GM19193 (cell line): Measurements from ENCODE around the gene RPL36.

Experiments
- POLR2A ChIP-seq: IDR thresholded peaks from 4 replicates; pipeline ENCODE4 v1.6.1; 2011; ENCODE audit not compliant: insufficient read depth, insufficient read length; ENCODE audit errors: extremely low read depth

RPL36 gene

DNA sequence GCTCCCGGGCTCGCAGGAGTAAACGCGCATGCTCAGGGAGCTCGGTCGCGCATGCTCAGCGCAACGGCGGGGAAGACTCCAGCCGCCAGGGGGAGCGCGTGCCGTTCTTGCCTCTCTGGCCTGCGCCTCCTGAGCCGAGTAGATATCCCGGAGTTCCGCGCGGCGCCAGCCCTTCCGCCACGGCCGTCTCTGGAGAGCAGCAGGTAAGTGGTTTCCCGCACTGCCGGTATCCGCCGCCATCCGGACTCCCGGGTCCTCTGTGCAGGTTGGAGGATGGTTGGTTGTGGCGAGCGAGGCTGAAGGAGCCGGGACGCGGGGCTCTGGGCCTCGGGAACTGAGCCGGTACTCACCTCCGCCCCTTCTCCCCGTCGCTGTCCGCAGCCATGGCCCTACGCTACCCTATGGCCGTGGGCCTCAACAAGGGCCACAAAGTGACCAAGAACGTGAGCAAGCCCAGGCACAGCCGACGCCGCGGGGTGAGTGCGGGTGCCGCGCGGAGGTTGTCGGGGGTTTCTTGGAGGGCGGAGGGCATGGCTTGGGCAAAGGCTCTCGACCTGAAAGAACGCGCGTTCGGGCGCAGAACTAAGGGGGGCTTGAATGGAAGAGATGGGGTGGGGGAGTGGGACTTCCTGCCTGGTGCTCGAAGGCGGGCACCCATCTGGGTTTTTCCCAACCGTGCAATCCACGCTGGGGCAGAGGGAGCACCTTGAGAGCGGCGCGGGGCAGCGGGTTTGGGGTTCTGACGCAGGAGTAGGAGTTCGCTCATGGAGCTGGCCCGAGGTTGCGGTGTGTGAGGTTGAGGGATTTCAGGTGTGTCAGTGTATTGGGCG is at the start of gene RPL36:
Gene RPL36, plus strand, starts transcription at position 171 of the 830 bp plus-strand sequence. Its CDS starts 213 bp downstream, at position 384.
- peak; percentile 99 for TF ChIP-seq POLR2A

DNA sequence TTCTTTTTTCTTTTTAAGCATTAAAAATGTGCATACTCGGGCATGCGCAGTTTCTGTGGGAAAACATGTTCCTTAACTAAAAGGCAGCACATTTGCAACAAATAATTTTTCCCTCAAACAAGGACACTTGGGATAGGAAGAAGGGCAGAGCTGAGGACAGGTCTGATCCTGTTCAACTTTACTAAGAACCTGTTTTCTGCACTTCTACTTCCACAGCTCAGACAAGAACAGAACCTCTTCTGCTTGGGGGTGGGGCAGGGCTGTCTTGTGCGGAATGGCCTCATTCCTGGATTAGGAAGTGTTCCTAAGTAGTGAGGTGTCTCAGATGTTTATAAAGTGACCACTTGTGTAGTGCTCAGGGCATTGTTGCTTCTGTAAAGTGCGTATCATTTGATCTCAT is 48.9 kb upstream of the RPL36 start:
- TF ChIP-seq POLR2A: no peak

DNA sequence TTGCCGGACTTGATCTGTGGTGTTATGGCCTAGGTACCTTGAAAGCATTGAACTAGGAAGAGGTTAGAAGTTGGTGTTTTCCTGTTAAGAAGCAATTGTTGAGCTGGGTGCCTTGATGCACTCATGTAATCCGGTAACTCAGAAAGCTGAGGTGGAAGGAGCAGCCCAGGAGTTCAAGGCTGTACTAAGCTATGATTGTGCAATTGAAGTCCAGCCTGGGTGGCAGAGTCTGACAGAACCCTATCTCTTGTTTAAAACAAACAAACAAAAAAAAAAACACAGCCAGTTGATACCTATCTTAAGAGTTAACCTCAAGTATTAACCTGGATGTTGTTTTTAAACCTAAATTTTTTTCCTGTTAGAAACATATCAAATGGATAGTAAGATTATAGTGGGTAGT is 47.9 kb upstream of the RPL36 start:
- TF ChIP-seq POLR2A: no peak

DNA sequence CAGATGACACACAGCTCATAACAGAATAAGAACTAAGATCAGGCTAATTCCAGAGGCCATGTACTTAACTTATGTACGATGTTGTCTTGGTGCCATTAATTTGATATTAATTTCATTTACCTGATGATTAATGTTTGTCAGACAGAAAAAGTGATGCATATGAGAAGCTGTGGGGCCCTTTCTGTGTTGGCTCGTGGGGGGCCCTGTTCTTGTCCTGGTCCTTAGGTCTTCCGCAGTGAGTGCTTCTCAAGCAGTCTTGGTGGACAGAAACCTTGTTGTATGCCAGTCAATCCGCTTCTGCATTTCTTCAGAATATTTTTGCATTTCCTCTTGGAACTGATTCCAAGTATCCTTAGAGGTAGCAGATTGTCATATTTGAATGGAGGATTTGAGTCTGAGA is 47.0 kb upstream of the RPL36 start:
- no peak for TF ChIP-seq POLR2A

DNA sequence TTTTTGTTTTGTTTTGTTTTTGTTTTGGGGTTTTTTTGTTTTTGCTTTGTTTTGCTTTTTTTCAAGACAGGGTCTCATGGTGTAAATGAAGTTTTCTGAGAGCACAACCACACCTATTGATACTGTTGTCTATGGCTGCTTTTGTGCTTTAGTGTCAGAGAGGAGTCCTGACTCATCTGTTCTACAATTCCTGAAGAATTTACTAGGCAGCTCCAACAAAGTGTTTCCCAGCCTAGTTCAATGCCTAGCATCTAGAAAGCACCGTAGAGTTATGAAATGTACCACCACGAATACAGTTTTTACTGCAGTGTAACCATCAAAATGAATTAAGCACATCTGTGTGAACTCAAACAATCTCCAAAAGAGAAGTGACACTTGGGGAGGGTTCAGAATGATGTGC is 46.1 kb upstream of the RPL36 start:
- no peak for TF ChIP-seq POLR2A

DNA sequence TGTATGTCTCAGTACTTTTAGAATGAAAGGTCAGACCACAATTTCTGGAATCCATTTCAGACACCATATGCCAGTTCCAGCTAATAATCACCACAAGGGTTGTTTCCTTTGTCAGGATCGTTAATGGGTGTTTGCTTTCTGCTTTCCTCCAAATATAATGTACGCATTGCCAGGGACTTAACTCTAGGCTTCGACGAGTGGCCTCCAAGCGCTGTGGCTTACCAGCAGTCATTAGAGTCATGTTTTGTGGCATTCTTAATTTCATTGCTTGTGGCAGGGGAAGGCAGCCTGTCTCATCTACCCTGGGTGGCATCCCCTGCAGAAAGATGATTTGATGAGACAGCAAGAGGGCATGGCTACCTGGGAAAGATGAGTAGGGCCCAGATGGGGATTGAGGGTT is 44.7 kb upstream of the RPL36 start:
- no peak for TF ChIP-seq POLR2A

DNA sequence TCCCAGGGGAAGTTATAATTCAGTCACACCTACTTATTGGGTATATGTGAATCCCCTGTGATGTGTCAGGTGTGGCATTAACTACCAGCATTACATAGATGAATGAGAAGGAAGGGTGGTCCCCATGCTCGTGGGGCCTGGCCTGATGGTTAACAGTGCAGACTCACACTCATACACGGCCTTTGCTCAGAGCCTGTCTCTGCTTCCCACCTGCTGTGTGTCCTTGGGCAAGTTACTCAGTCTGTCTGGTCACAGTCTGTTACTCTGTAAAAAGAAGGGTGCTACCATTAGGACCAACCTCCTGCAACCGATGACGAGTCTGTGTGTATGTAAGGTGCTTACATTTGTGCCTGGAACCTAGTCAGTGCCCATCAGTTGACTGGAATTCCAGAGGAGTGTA is 43.4 kb upstream of the RPL36 start:
- no peak for TF ChIP-seq POLR2A

DNA sequence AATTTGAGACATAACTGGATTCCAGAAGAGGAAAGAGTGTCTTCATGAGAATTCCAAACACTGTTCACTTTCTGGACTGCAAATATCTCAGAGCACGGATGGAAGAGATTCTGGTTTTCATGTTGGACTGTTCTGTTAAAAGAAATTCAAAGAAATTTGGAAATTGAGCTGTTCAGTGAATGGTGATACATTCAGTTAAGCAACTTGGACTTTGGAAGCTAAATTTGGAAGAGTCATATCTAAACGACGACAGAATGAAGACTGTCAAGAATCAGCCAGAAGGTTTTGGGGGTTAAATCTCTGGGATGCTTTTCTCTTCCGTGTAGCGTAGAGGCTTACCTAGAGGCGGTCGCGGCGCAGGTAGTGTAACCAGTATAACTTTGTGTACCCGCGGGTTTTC is 41.6 kb upstream of the RPL36 start:
- no peak for TF ChIP-seq POLR2A

DNA sequence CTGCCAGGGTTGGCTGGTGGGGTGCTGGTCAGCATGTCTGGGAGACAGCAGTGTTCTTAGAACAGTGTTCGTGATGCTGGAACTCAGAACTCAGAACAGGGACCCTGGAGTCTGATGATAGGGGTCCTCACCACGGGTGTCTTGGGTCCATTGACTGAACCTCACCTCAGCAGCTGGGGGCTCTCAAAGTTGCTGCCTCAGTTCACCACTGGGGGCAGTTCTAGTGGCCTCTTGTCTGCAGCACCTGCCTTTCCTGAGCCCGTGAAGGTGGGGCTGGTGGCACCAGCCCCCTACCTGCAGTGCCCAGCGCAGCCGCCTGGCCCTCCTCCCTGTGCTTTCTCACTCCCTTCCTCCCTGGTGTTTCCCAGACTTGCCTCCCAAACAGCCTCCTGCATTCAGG is 38.7 kb upstream of the RPL36 start:
- no peak for TF ChIP-seq POLR2A

DNA sequence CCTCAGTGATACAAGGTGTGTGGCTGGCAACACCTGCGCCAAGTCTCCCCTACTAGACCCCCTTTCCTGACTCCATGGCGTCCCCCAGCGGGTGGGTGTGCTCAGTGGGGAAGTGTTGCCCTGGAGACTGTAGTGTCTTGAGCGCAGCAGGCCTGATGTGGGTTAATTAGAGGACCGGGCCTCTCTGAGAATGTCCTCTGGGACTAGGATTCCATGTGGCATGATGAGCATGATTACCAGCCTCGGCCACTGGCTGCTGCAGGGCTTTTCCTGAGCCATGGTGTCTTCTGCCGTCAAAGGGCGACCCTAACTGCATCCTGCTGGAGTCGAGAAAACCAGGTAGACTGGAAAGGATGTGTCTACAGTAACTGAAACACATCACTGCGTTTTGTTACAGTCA is 37.8 kb upstream of the RPL36 start:
- TF ChIP-seq POLR2A: no peak

DNA sequence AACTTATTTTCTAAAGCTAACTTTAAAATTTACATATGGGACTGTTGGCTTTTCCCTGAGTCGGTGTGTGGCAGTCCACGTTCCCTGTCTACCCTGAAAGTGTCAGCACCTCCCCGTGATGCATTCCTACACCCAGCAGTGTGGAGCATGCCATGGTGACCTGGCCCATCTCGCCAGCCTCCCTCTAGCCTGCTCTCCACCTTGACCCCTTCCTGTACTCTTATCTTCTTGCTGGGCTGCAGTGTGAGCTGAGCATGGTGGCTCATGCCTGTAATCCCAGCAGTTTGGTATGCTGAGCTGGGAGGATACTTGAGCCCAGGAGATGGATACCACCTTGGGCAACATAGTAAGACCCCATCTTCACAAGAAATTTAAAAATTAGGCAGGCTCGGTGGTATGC is 35.2 kb upstream of the RPL36 start:
- TF ChIP-seq POLR2A: no peak

DNA sequence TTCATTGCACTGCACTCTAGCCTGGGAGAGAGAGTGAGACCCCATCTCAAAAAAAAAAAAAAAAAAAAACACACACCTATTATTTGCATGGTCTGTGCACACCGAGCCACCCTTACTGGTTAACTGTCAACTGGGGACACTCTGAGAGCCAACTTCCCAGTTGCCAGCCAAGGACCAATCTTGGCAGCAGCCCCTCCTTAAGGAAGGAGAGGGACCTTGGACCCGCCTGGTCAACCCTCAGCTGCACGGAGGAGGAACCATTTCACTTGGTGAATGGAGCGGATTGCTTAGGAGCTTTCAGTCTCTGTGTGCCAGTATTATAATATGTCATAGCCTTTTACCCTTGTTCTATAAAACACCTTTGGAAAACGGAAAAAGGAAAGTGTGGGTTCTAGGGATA is 34.7 kb upstream of the RPL36 start:
- TF ChIP-seq POLR2A: no peak

DNA sequence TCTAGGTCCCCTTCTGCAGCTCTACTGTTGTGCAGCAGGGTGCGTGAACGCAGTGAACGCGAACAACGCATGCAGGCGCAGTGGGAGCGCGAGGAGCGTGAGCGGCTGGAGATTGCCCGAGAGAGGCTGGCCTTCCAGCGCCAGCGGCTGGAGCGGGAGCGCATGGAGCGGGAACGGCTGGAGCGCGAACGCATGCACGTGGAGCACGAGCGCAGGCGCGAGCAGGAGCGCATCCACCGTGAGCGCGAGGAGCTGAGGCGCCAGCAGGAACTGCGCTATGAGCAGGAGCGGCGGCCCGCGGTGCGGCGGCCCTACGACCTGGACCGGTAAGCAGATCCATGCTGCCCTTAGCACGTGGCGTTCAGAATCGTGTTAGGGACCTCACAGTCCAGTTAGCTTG is 28.6 kb upstream of the RPL36 start:
- no peak for TF ChIP-seq POLR2A

DNA sequence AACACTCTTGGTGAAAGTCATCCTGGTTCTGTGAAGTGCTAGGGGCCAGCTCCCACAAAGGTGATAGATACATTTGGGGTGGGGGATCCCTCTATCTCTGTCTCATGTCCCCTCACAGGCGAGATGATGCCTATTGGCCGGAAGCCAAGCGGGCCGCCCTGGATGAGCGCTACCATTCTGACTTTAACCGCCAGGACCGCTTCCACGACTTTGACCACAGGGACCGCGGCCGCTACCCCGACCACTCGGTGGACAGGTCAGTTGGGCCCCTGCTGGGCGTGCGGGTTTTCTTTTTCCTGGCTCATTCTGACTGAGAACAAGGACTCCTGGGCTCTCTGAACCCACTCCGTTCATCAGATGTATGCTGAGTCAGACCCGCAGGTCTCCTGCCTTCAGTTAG is 26.2 kb upstream of the RPL36 start:
- no peak for TF ChIP-seq POLR2A

DNA sequence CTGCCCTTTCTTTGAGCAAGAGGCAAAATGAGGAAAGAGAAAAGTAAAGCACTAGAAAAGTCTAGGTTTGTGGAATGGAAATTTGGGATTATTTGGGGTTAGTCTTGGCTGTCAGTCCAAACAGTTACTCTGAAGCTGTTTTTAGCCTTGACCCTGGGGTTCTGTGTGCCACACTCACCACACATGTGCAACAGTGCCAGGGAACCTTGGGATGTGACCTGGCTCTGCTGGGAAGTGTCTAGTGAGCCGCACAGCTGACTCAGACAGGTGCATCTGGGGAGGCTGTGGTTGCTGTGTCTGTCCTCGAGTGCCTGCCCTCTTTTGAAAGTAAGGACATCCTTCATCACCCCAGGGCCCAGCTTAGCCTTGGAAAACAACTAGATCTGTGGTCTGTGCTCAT is 25.6 kb upstream of the RPL36 start:
- TF ChIP-seq POLR2A: no peak

DNA sequence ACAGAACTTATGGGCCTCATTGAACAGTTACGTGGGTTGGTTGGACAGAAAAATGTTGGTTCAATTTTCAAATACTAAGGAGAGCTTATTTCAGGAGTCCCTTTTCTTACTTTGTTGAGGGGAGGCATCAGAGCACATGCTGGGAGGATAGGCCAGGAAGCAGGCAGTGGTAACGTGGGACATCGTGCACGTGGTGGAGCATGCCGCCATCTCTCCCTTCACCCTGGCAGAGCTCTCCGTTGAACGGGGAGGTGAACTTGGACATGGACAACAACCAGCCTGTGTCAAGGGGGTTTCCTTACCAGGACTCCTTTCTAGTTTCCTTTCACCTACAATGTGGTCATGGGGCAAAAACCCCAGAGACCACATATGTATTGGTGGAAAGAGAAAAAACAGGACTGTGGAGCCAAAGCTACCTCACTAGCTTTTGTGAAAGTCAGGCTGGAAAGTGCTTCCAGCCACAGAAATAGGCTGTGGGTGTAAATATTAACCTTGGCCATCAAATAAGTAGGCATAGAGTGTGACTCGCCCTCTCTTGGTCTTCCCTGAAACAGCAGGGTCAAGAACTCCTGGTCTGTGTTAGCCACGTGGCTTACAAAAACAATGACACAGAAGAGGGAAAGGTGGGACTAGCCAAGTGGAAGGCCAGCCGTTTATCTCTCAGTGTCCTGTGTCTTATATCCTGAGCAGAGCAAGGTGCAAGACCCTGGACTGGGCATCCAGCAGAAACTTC is 24.1 kb upstream of the RPL36 start:
- no peak for TF ChIP-seq POLR2A
